IgD-negative memory B cell (primary cell): ENCODE results near the gene CRNN. TPM values are rescaled to one million over a fixed set of nuclear protein-coding genes. Genes with fewer than 3 reads are reported as not detected.

ENCODE experiments used
- H3K27ac Mint-ChIP-seq, 3 donors: one replicate each; pipeline ENCODE4 v1.8.0; 2020 to 2022; ENCODE audit warnings: mild to moderate bottlenecking in 3 of 3, mixed read lengths in 3 of 3, moderate library complexity in 1 of 3
- H3K27me3 Mint-ChIP-seq: one replicate; pipeline ENCODE4 v1.8.0; 2021; ENCODE audit warnings: mixed read lengths
- H3K36me3 Mint-ChIP-seq: one replicate; pipeline ENCODE4 v1.8.0; 2020; ENCODE audit warnings: mild to moderate bottlenecking, mixed read lengths
- H3K4me1 Mint-ChIP-seq, 3 donors: one replicate each; pipeline ENCODE4 v1.8.0; 2020 to 2022; ENCODE audit warnings: mixed read lengths in 3 of 3, mild to moderate bottlenecking in 1 of 3
- H3K4me3 Mint-ChIP-seq, 4 donors: one replicate each; pipeline ENCODE4 v1.8.0; 2020 to 2022; ENCODE audit warnings: mild to moderate bottlenecking in 4 of 4, mixed read lengths in 4 of 4, moderate library complexity in 3 of 4
- H3K9me3 Mint-ChIP-seq, 3 donors: one replicate each; pipeline ENCODE4 v1.8.0; 2020 to 2021; ENCODE audit warnings: mixed read lengths in 3 of 3, mild to moderate bottlenecking in 1 of 3
- polyA plus RNA-seq: library from polyadenylated mRNA; unstranded; fragments of 300-500 nt; fragmentation: Illumina TruSeq; gene quantifications from one replicate; pipeline ENCODE4 v1.2.3, GENCODE V29; 2021

The CRNN gene
- not detected for polyA plus RNA-seq

GRCh38 chr1:152413909-152414308 is at the start of gene CRNN:
TSS of gene CRNN (minus strand) at chr1:152414263. CDS start at chr1:152412233, 2,030 bp downstream.
- H3K27ac Mint-ChIP-seq: no peak within 1 kb of the TSS
- no peaks in the 10 kb centered on the region for H3K9me3 Mint-ChIP-seq
- H3K4me1 Mint-ChIP-seq: no peaks in the 10 kb centered on the region
- H3K27me3 Mint-ChIP-seq: peaks cover 11% of the 10 kb centered on the region
- H3K36me3 Mint-ChIP-seq: no peaks in the 10 kb centered on the region
- peak within 1 kb of the TSS in 1 of 4 donors; percentile 25 for H3K4me3 Mint-ChIP-seq

- H3K27me3 Mint-ChIP-seq: no peaks in the 10 kb centered on the region
- H3K36me3 Mint-ChIP-seq: peaks cover 4% of the 10 kb centered on the region
- peaks cover 0 to 3% (median 0%) of the 10 kb centered on the region in 3 donors for H3K9me3 Mint-ChIP-seq
- peaks cover 9 to 16% (median 16%) of the 10 kb centered on the region in 3 donors for H3K4me1 Mint-ChIP-seq
- no peak overlapping the region for H3K27ac Mint-ChIP-seq
- H3K4me3 Mint-ChIP-seq: no peak overlapping the region
These were observed 48.6 kb upstream of the CRNN start for GRCh38 chr1:152462636-152463035.

GRCh38 chr1:152461544-152461943 is 47.5 kb upstream of the CRNN start:
- Mint-ChIP-seq H3K4me3 (peak overlapping the region in 3 of 4 donors; percentile 5 to 35 (median 32)), H3K9me3 (no peaks in the 10 kb centered on the region), H3K27ac (peak overlapping the region in 2 of 3 donors; percentile 40 to 69), H3K4me1 (peaks cover 9 to 16% (median 16%) of the 10 kb centered on the region in 3 donors), H3K27me3 (no peaks in the 10 kb centered on the region), H3K36me3 (peaks cover 2% of the 10 kb centered on the region)

- peaks cover 9 to 16% (median 16%) of the 10 kb centered on the region in 3 donors for H3K4me1 Mint-ChIP-seq
- H3K27ac Mint-ChIP-seq: peak overlapping the region; percentile 5 to 51 (median 23)
- peak overlapping the region in 3 of 4 donors; percentile 7 to 90 (median 76) for H3K4me3 Mint-ChIP-seq
- H3K36me3 Mint-ChIP-seq: peaks cover 2% of the 10 kb centered on the region
- no peaks in the 10 kb centered on the region for H3K27me3 Mint-ChIP-seq
- no peaks in the 10 kb centered on the region for H3K9me3 Mint-ChIP-seq
These were observed 46.5 kb upstream of the CRNN start for GRCh38 chr1:152460529-152460899.

GRCh38 chr1:152459596-152460528 is 45.8 kb upstream of the CRNN start:
- Mint-ChIP-seq H3K36me3 (peaks cover 2% of the 10 kb centered on the region), H3K27ac (peak overlapping the region; percentile 23 to 77 (median 51)), H3K27me3 (peaks cover 1% of the 10 kb centered on the region), H3K9me3 (no peaks in the 10 kb centered on the region), H3K4me3 (peak overlapping the region; percentile 7 to 90 (median 60)), H3K4me1 (peaks cover 9 to 16% (median 16%) of the 10 kb centered on the region in 3 donors)

GRCh38 chr1:152458384-152459185 is 44.5 kb upstream of the CRNN start:
- Mint-ChIP-seq H3K27me3 (peaks cover 3% of the 10 kb centered on the region), H3K36me3 (peaks cover 2% of the 10 kb centered on the region), H3K9me3 (no peaks in the 10 kb centered on the region), H3K4me1 (peaks cover 9 to 16% (median 16%) of the 10 kb centered on the region in 3 donors), H3K27ac (peak overlapping the region in 2 of 3 donors; percentile 58 to 59), H3K4me3 (peak overlapping the region in 3 of 4 donors; percentile 4 to 77 (median 30))

GRCh38 chr1:152457561-152457960 is 43.5 kb upstream of the CRNN start:
- Mint-ChIP-seq H3K27ac (no peak overlapping the region), H3K4me1 (peaks cover 9 to 16% (median 16%) of the 10 kb centered on the region in 3 donors), H3K36me3 (peaks cover 2% of the 10 kb centered on the region), H3K4me3 (no peak overlapping the region), H3K27me3 (peaks cover 3% of the 10 kb centered on the region), H3K9me3 (no peaks in the 10 kb centered on the region)

GRCh38 chr1:152457071-152457470 is 43.0 kb upstream of the CRNN start:
- no peaks in the 10 kb centered on the region for H3K9me3 Mint-ChIP-seq
- peaks cover 9 to 16% (median 16%) of the 10 kb centered on the region in 3 donors for H3K4me1 Mint-ChIP-seq
- H3K36me3 Mint-ChIP-seq: peaks cover 2% of the 10 kb centered on the region
- peaks cover 3% of the 10 kb centered on the region for H3K27me3 Mint-ChIP-seq
- H3K27ac Mint-ChIP-seq: no peak overlapping the region
- no peak overlapping the region for H3K4me3 Mint-ChIP-seq

GRCh38 chr1:152451254-152451653 is 37.2 kb upstream of the CRNN start:
- peaks cover 3% of the 10 kb centered on the region for H3K27me3 Mint-ChIP-seq

GRCh38 chr1:152449661-152450060 is 35.6 kb upstream of the CRNN start:
- H3K36me3 Mint-ChIP-seq: no peaks in the 10 kb centered on the region
- no peak overlapping the region for H3K4me3 Mint-ChIP-seq
- peak overlapping the region in 1 of 3 donors; percentile 17 for H3K27ac Mint-ChIP-seq
- H3K4me1 Mint-ChIP-seq: no peaks in the 10 kb centered on the region
- H3K27me3 Mint-ChIP-seq: no peaks in the 10 kb centered on the region
- H3K9me3 Mint-ChIP-seq: no peaks in the 10 kb centered on the region

More at GRCh38 chr1:152451254-152451653, 37.2 kb upstream of the CRNN start:
- H3K27ac Mint-ChIP-seq: no peak overlapping the region
- no peaks in the 10 kb centered on the region for H3K36me3 Mint-ChIP-seq
- no peaks in the 10 kb centered on the region for H3K4me1 Mint-ChIP-seq
- H3K9me3 Mint-ChIP-seq: no peaks in the 10 kb centered on the region
- no peak overlapping the region for H3K4me3 Mint-ChIP-seq

GRCh38 chr1:152448496-152448895 is 34.4 kb upstream of the CRNN start:
- Mint-ChIP-seq H3K27me3 (no peaks in the 10 kb centered on the region), H3K4me1 (no peaks in the 10 kb centered on the region), H3K36me3 (no peaks in the 10 kb centered on the region), H3K4me3 (no peak overlapping the region), H3K27ac (no peak overlapping the region), H3K9me3 (no peaks in the 10 kb centered on the region)

- H3K4me3 Mint-ChIP-seq: no peak overlapping the region
- H3K27me3 Mint-ChIP-seq: no peaks in the 10 kb centered on the region
- no peaks in the 10 kb centered on the region for H3K36me3 Mint-ChIP-seq
- H3K9me3 Mint-ChIP-seq: no peaks in the 10 kb centered on the region
- no peak overlapping the region for H3K27ac Mint-ChIP-seq
- no peaks in the 10 kb centered on the region for H3K4me1 Mint-ChIP-seq
These were observed 34.0 kb upstream of the CRNN start for GRCh38 chr1:152448095-152448494.

GRCh38 chr1:152447484-152447883 is 33.4 kb upstream of the CRNN start:
- H3K9me3 Mint-ChIP-seq: no peaks in the 10 kb centered on the region
- no peaks in the 10 kb centered on the region for H3K4me1 Mint-ChIP-seq
- no peaks in the 10 kb centered on the region for H3K36me3 Mint-ChIP-seq
- H3K4me3 Mint-ChIP-seq: no peak overlapping the region
- H3K27ac Mint-ChIP-seq: no peak overlapping the region
- no peaks in the 10 kb centered on the region for H3K27me3 Mint-ChIP-seq

- Mint-ChIP-seq H3K4me1 (peaks cover 0 to 4% (median 3%) of the 10 kb centered on the region in 3 donors), H3K27ac (no peak overlapping the region), H3K36me3 (peaks cover 2% of the 10 kb centered on the region)
These were observed 30.0 kb upstream of the CRNN start for GRCh38 chr1:152444045-152444444.

GRCh38 chr1:152442765-152443164 is 28.7 kb upstream of the CRNN start:
- no peaks in the 10 kb centered on the region for H3K9me3 Mint-ChIP-seq
- H3K27me3 Mint-ChIP-seq: no peaks in the 10 kb centered on the region
- H3K27ac Mint-ChIP-seq: no peak overlapping the region
- H3K4me3 Mint-ChIP-seq: no peak overlapping the region
- peaks cover 2% of the 10 kb centered on the region for H3K36me3 Mint-ChIP-seq
- H3K4me1 Mint-ChIP-seq: peaks cover 0 to 4% (median 3%) of the 10 kb centered on the region in 3 donors

More at GRCh38 chr1:152444045-152444444, 30.0 kb upstream of the CRNN start:
- Mint-ChIP-seq H3K27me3 (no peaks in the 10 kb centered on the region), H3K4me3 (no peak overlapping the region), H3K9me3 (no peaks in the 10 kb centered on the region)
